SK-N-SH treated with all-trans-retinoic acid at 6 μM for 48 hours (cell line): ENCODE results near the gene CRTC3.
"Not testable (repeated sequence)": the region's sequence is repeated elsewhere in the genome, so short reads cannot be mapped to it uniquely, and the experiment has no call there.

Experiments used
- BACH2 ChIP-seq: fragments of 250-450 bp; sonication (Bioruptor Pico); IDR thresholded peaks from 2 replicates; pipeline ENCODE4 v1.9.0; 2021; ENCODE audit warnings: mild to moderate bottlenecking, borderline replicate concordance
- CREB5 ChIP-seq: fragments of 250-450 bp; sonication (Bioruptor Pico); IDR thresholded peaks from 2 replicates; pipeline ENCODE4 v1.5.1; 2020; ENCODE audit warnings: low read depth, mild to moderate bottlenecking, moderate library complexity
- CSRNP3 ChIP-seq: fragments of 250-450 bp; sonication (Bioruptor Pico); IDR thresholded peaks from 2 replicates; pipeline ENCODE4 v1.5.1; 2021; ENCODE audit warnings: mild to moderate bottlenecking, moderate library complexity
- GLIS3 ChIP-seq: fragments of 250-450 bp; sonication (Bioruptor Pico); IDR thresholded peaks from 2 replicates; pipeline ENCODE4 v1.5.0; 2020; ENCODE audit warnings: mild to moderate bottlenecking, moderate library complexity
- ISL1 ChIP-seq: fragments of 250-450 bp; sonication (Bioruptor Pico); IDR thresholded peaks from 2 replicates; pipeline ENCODE4 v2.1.2; 2022; ENCODE audit warnings: mild to moderate bottlenecking, moderate library complexity
- PATZ1 ChIP-seq: fragments of 250-450 bp; sonication (Bioruptor Pico); IDR thresholded peaks from 2 replicates; pipeline ENCODE4 v1.8.0; 2020; ENCODE audit warnings: mild to moderate bottlenecking, moderate library complexity, borderline replicate concordance
- POU6F1 ChIP-seq: fragments of 250-450 bp; sonication (Bioruptor Pico); IDR thresholded peaks from 2 replicates; pipeline ENCODE4 v1.8.0; 2021; ENCODE audit warnings: low read depth, mild to moderate bottlenecking, moderate library complexity, borderline replicate concordance
- ZFP3 ChIP-seq: fragments of 250-450 bp; sonication (Bioruptor Pico); IDR thresholded peaks from 2 replicates; pipeline ENCODE4 v1.5.0; 2020; ENCODE audit warnings: mild to moderate bottlenecking, moderate library complexity
- ZFP30 ChIP-seq: fragments of 450-650 bp; formaldehyde crosslinking; IDR thresholded peaks from 2 replicates; pipeline ENCODE4 v1.5.0; 2022; ENCODE audit warnings: mild to moderate bottlenecking, moderate library complexity
- ZNF70 ChIP-seq: fragments of 450-650 bp; formaldehyde crosslinking; IDR thresholded peaks from 2 replicates; pipeline ENCODE4 v1.5.0; 2020; ENCODE audit warnings: mild to moderate bottlenecking, moderate library complexity

GRCh38 chr15:90510781-90511180, 18.9 kb upstream of the CRTC3 start:
- TF ChIP-seq ISL1; PATZ1 (CRISPR knock-in tag); ZFP3 (CRISPR knock-in tag); BACH2; ZNF70; ZFP30 (CRISPR knock-in tag); GLIS3 (CRISPR knock-in tag); CSRNP3 (CRISPR knock-in tag); CREB5 (CRISPR knock-in tag); POU6F1 (CRISPR knock-in tag): not testable (repeated sequence)
